GM12878 (cell line): ENCODE results near the gene ALS2. TPM values are rescaled to one million over a fixed set of nuclear protein-coding genes. Genes with fewer than 3 reads are reported as not detected.

Experiments used
- ATAC-seq: fragments of 200-7000 bp; cut with Tn5 transposase; 3 replicates; pipeline ENCODE4 v1.9.1; 2020; ENCODE audit warnings: mild to moderate bottlenecking, moderate library complexity
- BruUV-seq: library from RNA; stranded (reverse); fragments of 400-500 nt; replicated peaks from 2 replicates; lab custom pipeline; 2021; lab: Mats Ljungman, UMichigan
- CTCF ChIA-PET: fragments of 300-600 bp; sonication (Branson Sonifier 250); formaldehyde crosslinking; extraction: SDS; loops from one replicate; lab custom pipeline; 2021; ENCODE audit warnings: inconsistent platforms; lab: Yijun Ruan, JAX
- POLR2A ChIA-PET: fragments of 350-600 bp; formaldehyde crosslinking; extraction: SDS; loops from one replicate; lab custom pipeline; 2021; ENCODE audit warnings: inconsistent platforms; lab: Charles Lee
- RAD21 ChIA-PET: fragments of 300-600 bp; sonication (Branson Sonifier 250); formaldehyde crosslinking; loops from one replicate; lab custom pipeline; 2023; ENCODE audit warnings: antibody characterized with exemption; ENCODE audit not compliant: unreplicated experiment; lab: Charles Lee
- SMC1A ChIA-PET: fragments of 300-600 bp; sonication (Branson Sonifier 250); formaldehyde crosslinking; loops from one replicate; lab custom pipeline; 2023; ENCODE audit not compliant: unreplicated experiment, uncharacterized antibody; lab: Charles Lee
- DNase-seq: peaks from one replicate; pipeline ENCODE4 v3.0.0-alpha.2; 2011; ENCODE audit warnings: low read depth, low spot score
- FAIRE-seq: peaks from 3 replicates; lab custom pipeline; 2011; peaks lifted over from hg19 to GRCh38; lab: Jason Lieb, UNC
- H2AFZ ChIP-seq: 2 replicates; pipeline ENCODE4 v1.6.0; 2011; ENCODE audit warnings: low read depth, low read length, control low read depth; ENCODE audit not compliant: control insufficient read depth
- H3K27ac ChIP-seq: 2 replicates; pipeline ENCODE4 v1.5.1; 2011; ENCODE audit warnings: control low read depth; ENCODE audit not compliant: control insufficient read depth, insufficient read depth
- H3K27me3 ChIP-seq, 2 experiments: replicated peaks in 1 of 2; 2 replicates each; pipeline versions ENCODE4 v1.6.0 to v1.6.1; 2011; ENCODE audit warnings: low read length in 1 of 2; ENCODE audit not compliant: control insufficient read depth in 2 of 2, insufficient read depth in 2 of 2
- H3K36me3 ChIP-seq, 2 experiments: 2 replicates each; pipeline ENCODE4 v1.5.1; 2011; ENCODE audit warnings: low read length in 1 of 2; ENCODE audit not compliant: control insufficient read depth in 2 of 2, insufficient read depth in 2 of 2
- H3K4me1 ChIP-seq: 2 replicates; pipeline ENCODE4 v1.6.1; 2011; ENCODE audit warnings: mild to moderate bottlenecking, low read length, moderate library complexity, mixed read lengths; ENCODE audit not compliant: control insufficient read depth, insufficient read depth
- H3K4me2 ChIP-seq: 2 replicates; pipeline ENCODE4 v1.6.0; 2011; ENCODE audit warnings: control low read depth; ENCODE audit not compliant: control insufficient read depth, insufficient read depth
- H3K4me3 ChIP-seq: fragments of 200-600 bp; sonication (generic); 2 replicates; pipeline ENCODE4 v1.5.1; 2016
- H3K79me2 ChIP-seq: 2 replicates; pipeline ENCODE4 v1.6.0; 2011; ENCODE audit warnings: low read length; ENCODE audit not compliant: control insufficient read depth, insufficient read depth
- H3K9ac ChIP-seq: 2 replicates; pipeline ENCODE4 v1.8.0; 2011; ENCODE audit warnings: low read length, control low read depth, mixed read lengths; ENCODE audit not compliant: control insufficient read depth, insufficient read depth
- H3K9me3 ChIP-seq: replicated peaks from 3 replicates; pipeline ENCODE4 v1.5.1; 2011; ENCODE audit warnings: mild to moderate bottlenecking, low read length; ENCODE audit not compliant: control insufficient read depth, insufficient read depth
- H4K20me1 ChIP-seq: 2 replicates; pipeline ENCODE4 v1.6.0; 2011; ENCODE audit not compliant: control insufficient read depth, insufficient read depth
- BCL11A ChIP-seq: IDR thresholded peaks from 2 replicates; pipeline ENCODE4 v1.6.1; 2011; ENCODE audit warnings: low read depth, low read length
- CBX5 ChIP-seq: sonication (generic); IDR thresholded peaks from 2 replicates; pipeline ENCODE4 v1.6.1; 2016; ENCODE audit warnings: low read depth, moderate library complexity, mild to moderate bottlenecking, inconsistent platforms
- CUX1 ChIP-seq: IDR thresholded peaks from 2 replicates; pipeline ENCODE4 v1.6.1; 2012; ENCODE audit warnings: improper control_type of control experiment, low read depth, low read length; ENCODE audit not compliant: insufficient replicate concordance
- DPF2 ChIP-seq: fragments of 450-650 bp; IDR thresholded peaks from 2 replicates; pipeline ENCODE4 v1.6.1; 2017; ENCODE audit warnings: mild to moderate bottlenecking
- EZH2 ChIP-seq: IDR thresholded peaks from 2 replicates; pipeline ENCODE4 v1.6.1; 2012; ENCODE audit warnings: low read depth, mild to moderate bottlenecking, control low read depth, inconsistent platforms, low read length, borderline replicate concordance; ENCODE audit not compliant: control insufficient read depth
- KAT2A ChIP-seq: conservative IDR thresholded peaks from 2 replicates; pipeline ENCODE4 v1.6.1; 2011; ENCODE audit warnings: low read depth, low read length; ENCODE audit not compliant: control insufficient read depth
- MEF2A ChIP-seq: IDR thresholded peaks from 2 replicates; pipeline ENCODE4 v1.6.1; 2011; ENCODE audit warnings: low read depth, mild to moderate bottlenecking, low read length, moderate library complexity; ENCODE audit not compliant: insufficient read depth
- NFYB ChIP-seq: IDR thresholded peaks from 2 replicates; pipeline ENCODE4 v1.6.1; 2011; ENCODE audit warnings: low read depth, mild to moderate bottlenecking, low read length, improper control_type of control experiment, moderate library complexity; ENCODE audit not compliant: insufficient read depth
- POLR2AphosphoS5 ChIP-seq: IDR thresholded peaks from 2 replicates; pipeline ENCODE4 v1.6.1; 2011; ENCODE audit warnings: mild to moderate bottlenecking, low read length, inconsistent platforms
- RAD21 ChIP-seq: IDR thresholded peaks from 2 replicates; pipeline ENCODE4 v1.6.1; 2011; ENCODE audit warnings: mild to moderate bottlenecking, low read depth, low read length, moderate library complexity; ENCODE audit not compliant: insufficient read depth
- RELA ChIP-seq: fragments of 450-650 bp; IDR thresholded peaks from 2 replicates; pipeline ENCODE4 v1.8.0; 2014; ENCODE audit warnings: borderline replicate concordance; ENCODE audit not compliant: partially characterized antibody
- RUNX3 ChIP-seq: IDR thresholded peaks from 2 replicates; pipeline ENCODE4 v1.6.1; 2012; ENCODE audit warnings: low read length, inconsistent platforms
- SRF ChIP-seq, 2 experiments: IDR thresholded peaks; 2 replicates each; pipeline ENCODE4 v1.6.1; 2011; ENCODE audit warnings: low read depth in 2 of 2, low read length in 2 of 2, mild to moderate bottlenecking in 1 of 2, moderate library complexity in 1 of 2
- TAF1 ChIP-seq: IDR thresholded peaks from 2 replicates; pipeline ENCODE4 v1.6.1; 2011; ENCODE audit warnings: mild to moderate bottlenecking, low read depth, low read length, borderline replicate concordance
- TCF7 ChIP-seq: IDR thresholded peaks from 2 replicates; pipeline ENCODE4 v1.6.1; 2014; ENCODE audit warnings: antibody characterized with exemption, borderline replicate concordance
- ZNF207 ChIP-seq: fragments of 450-650 bp; IDR thresholded peaks from 2 replicates; pipeline ENCODE4 v1.6.1; 2014; ENCODE audit warnings: antibody characterized with exemption, mild to moderate bottlenecking, borderline replicate concordance
- WGBS: methylation state at CpG from one replicate; pipeline ENCODE4 v1.1.6; 2016; ENCODE audit warnings: low lambda C conversion rate; ENCODE audit not compliant: insufficient replicate concordance, insufficient coverage; ENCODE audit errors: missing lambda C conversion rate; 5-methylcytosine and 5-hydroxymethylcytosine counted together
- in situ Hi-C: fragments of 300-500 bp; cut with MboI; formaldehyde crosslinking; loops from 9 replicates; pipeline ENCODE4 v1.14.3; 2018; ENCODE audit warnings: mixed read lengths
- intact Hi-C: fragments of 100-400 bp; cut with micrococcal nuclease; formaldehyde crosslinking; loops from one replicate; pipeline ENCODE4 v1.14.2; 2022; ENCODE audit not compliant: unreplicated experiment
- polyA plus RNA-seq, 11 experiments: library from polyadenylated mRNA; depleted of rRNA in 4 of 11; unstranded in 6 of 11; stranded (reverse) in 5 of 11; fragments of >200 nt; fragmentation: Nextera tagmentation in 4 of 11; fragmentation: Illumina TruSeq in 1 of 11; extraction: Ambion mirVana in 4 of 11; extraction: Trizol in 1 of 11; gene quantifications; 1 replicate in 1 of 11; 2 replicates in 10 of 11; pipeline versions ENCODE4 v1.2.1 to v1.2.3, GENCODE V29; 2011 to 2016; ENCODE audit warnings: inconsistent platforms in 2 of 11, missing spikeins in 2 of 11, low read depth in 1 of 11
- total RNA-seq, 4 experiments: library from RNA; depleted of rRNA in 3 of 4; stranded (reverse); fragments of >200 nt in 3 of 4; fragmentation: Illumina TruSeq in 1 of 4; extraction: Trizol in 1 of 4; gene quantifications; 2 replicates each; pipeline versions ENCODE4 v1.2.1 to v1.2.3, GENCODE V29; 2013 to 2021
- TF ChIP-seq, protein P1 (sequence below): IDR thresholded peaks from 2 replicates; pipeline ENCODE4 v1.6.1; 2011; ENCODE audit warnings: borderline replicate concordance, low read depth, mild to moderate bottlenecking, moderate library complexity, low read length; ENCODE audit not compliant: insufficient read depth, poor library complexity, severe bottlenecking

ALS2 gene
- total and polyA plus RNA-seq, 10 of the 15 experiments (the other 5 are each of a cell fraction or from before 2014, with no cell fraction given), result 2.4 to 10.4 (median 7.7) TPM

- ATAC-seq (no peak), DNase-seq (no peak), FAIRE-seq (no peak)
- Histone ChIP-seq H3K27me3 (no peaks in the 10 kb centered on the region), H3K9me3 (no peaks in the 10 kb centered on the region), H4K20me1 (no peaks in the 10 kb centered on the region), H2AFZ (no peak overlapping the region), H3K4me1 (no peaks in the 10 kb centered on the region), H3K4me2 (no peak overlapping the region), H3K36me3 (peaks cover 0 to 4% of the 10 kb centered on the region in 2 experiments; a peak in 1 of 4 replicates), H3K9ac (no peak overlapping the region), H3K27ac (no peak overlapping the region), H3K4me3 (no peak overlapping the region), H3K79me2 (no peaks in the 10 kb centered on the region)
- SMC1A ChIA-PET, result no interaction called here
- WGBS, result 100% methylated on average over 4 of the region's 4 CpGs
- RAD21 ChIA-PET, result no interaction called here
- POLR2A ChIA-PET, result no interaction called here
- CTCF ChIA-PET, result no interaction called here
- TF ChIP-seq CBX5 (no peak), EZH2 (no peak), KAT2A (no peak), ZNF207 (no peak), BCL11A (no peak), RELA (no peak), CUX1 (no peak), SRF (IDR thresholded peaks at IDR 0.05; ENCODE audit: low read depth in 2 of 2, low read length in 2 of 2) (no peak), POLR2AphosphoS5 (no peak), TCF7 (no peak), NFYB (no peak), TAF1 (no peak), MEF2A (no peak), RUNX3 (no peak), DPF2 (no peak), RAD21 (no peak)
- TF ChIP-seq, protein P1, sequence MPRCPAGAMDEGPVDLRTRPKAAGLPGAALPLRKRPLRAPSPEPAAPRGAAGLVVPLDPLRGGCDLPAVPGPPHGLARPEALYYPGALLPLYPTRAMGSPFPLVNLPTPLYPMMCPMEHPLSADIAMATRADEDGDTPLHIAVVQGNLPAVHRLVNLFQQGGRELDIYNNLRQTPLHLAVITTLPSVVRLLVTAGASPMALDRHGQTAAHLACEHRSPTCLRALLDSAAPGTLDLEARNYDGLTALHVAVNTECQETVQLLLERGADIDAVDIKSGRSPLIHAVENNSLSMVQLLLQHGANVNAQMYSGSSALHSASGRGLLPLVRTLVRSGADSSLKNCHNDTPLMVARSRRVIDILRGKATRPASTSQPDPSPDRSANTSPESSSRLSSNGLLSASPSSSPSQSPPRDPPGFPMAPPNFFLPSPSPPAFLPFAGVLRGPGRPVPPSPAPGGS, result no peak
- in situ Hi-C loops (no loop called here), intact Hi-C loops (no loop called here)
- no TSS peak for BruUV-seq
Measured at GRCh38 chr2:201761101-201761500, 19.6 kb downstream of the ALS2 start.
